Midbrain (tissue), 1 donor: ENCODE results near the gene NFIA.

Experiments
- DNase-seq: peaks from one replicate; lab custom pipeline; 2025; lab: John Stamatoyannopoulos, UW

Gene NFIA

GRCh38 chr1:61215676-61216289, 133.4 kb downstream of the NFIA start:
- DNase-seq: no peak

GRCh38 chr1:61220536-61220935, 138.2 kb downstream of the NFIA start:
- no peak for DNase-seq

GRCh38 chr1:61221642-61222041, 139.3 kb downstream of the NFIA start:
- DNase-seq: peak; percentile 42

GRCh38 chr1:61222240-61222639, 139.9 kb downstream of the NFIA start:
- no peak for DNase-seq

- no peak for DNase-seq
Observed at GRCh38 chr1:61223140-61223539, 140.8 kb downstream of the NFIA start.

- peak; percentile 16 for DNase-seq
Observed at GRCh38 chr1:61224609-61225008, 142.2 kb downstream of the NFIA start.

- no peak for DNase-seq
Observed at GRCh38 chr1:61225478-61225877, 143.1 kb downstream of the NFIA start.

- no peak for DNase-seq
Observed at GRCh38 chr1:61226791-61227567, 144.6 kb downstream of the NFIA start.

- no peak for DNase-seq
Observed at GRCh38 chr1:61227857-61228550, 145.6 kb downstream of the NFIA start.

GRCh38 chr1:61230523-61230922, 148.2 kb downstream of the NFIA start:
- no peak for DNase-seq

GRCh38 chr1:61231795-61232194, 149.4 kb downstream of the NFIA start:
- DNase-seq: no peak

- no peak for DNase-seq
Observed at GRCh38 chr1:61233121-61233660, 150.8 kb downstream of the NFIA start.

GRCh38 chr1:61234587-61234919, 152.2 kb downstream of the NFIA start:
- DNase-seq: no peak

GRCh38 chr1:61237147-61237546, 154.8 kb downstream of the NFIA start:
- DNase-seq: no peak

GRCh38 chr1:61237659-61238358, 155.4 kb downstream of the NFIA start:
- DNase-seq: no peak

- no peak for DNase-seq
Observed at GRCh38 chr1:61238359-61238665, 156.0 kb downstream of the NFIA start.

GRCh38 chr1:61240878-61241277, 158.5 kb downstream of the NFIA start:
- no peak for DNase-seq

GRCh38 chr1:61241411-61241838, 159.1 kb downstream of the NFIA start:
- peak; percentile 31 for DNase-seq

GRCh38 chr1:61241973-61242381, 159.6 kb downstream of the NFIA start:
- no peak for DNase-seq

- DNase-seq: peak; percentile 64
Observed at GRCh38 chr1:61244114-61244513, 161.8 kb downstream of the NFIA start.

GRCh38 chr1:61245696-61246400, 163.5 kb downstream of the NFIA start:
- DNase-seq: no peak
